H1 (cell line): ENCODE data around the gene MMP24OS. TPM values are rescaled to one million over a fixed set of nuclear protein-coding genes. Genes with fewer than 3 reads are reported as not detected.

Experiments used
- CTCF ChIA-PET: fragments of 300-600 bp; sonication (Branson Sonifier 250); formaldehyde crosslinking; loops from one replicate; lab custom pipeline; 2021; ENCODE audit not compliant: partially characterized antibody; lab: Charles Lee
- POLR2A ChIA-PET: fragments of 300-600 bp; sonication (Branson Sonifier 250); formaldehyde crosslinking; loops from one replicate; lab custom pipeline; 2021; ENCODE audit warnings: inconsistent platforms; ENCODE audit not compliant: partially characterized antibody; lab: Charles Lee
- DNase-seq, 2 experiments: peaks; one replicate each; pipeline versions ENCODE4 v3.0.0 to v3.0.0-alpha.2; 2010 to 2022; ENCODE audit warnings: low spot score in 2 of 2, low read depth in 1 of 2, mixed read lengths in 1 of 2
- FAIRE-seq: peaks from 2 replicates; lab custom pipeline; 2011; peaks lifted over from hg19 to GRCh38; lab: Jason Lieb, UNC
- H2AFZ ChIP-seq: 2 replicates; pipeline ENCODE4 v1.8.1; 2012; ENCODE audit warnings: low read length, inconsistent platforms
- H2AK5ac ChIP-seq: 2 replicates; pipeline ENCODE4 v1.6.1; 2013; ENCODE audit warnings: low read depth, low read length
- H2BK120ac ChIP-seq: replicated peaks from 2 replicates; pipeline ENCODE3; 2013; ENCODE audit warnings: low read depth, low read length, inconsistent platforms
- H2BK12ac ChIP-seq: 2 replicates; pipeline ENCODE4 v1.6.1; 2013; ENCODE audit warnings: low read depth, low read length
- H2BK15ac ChIP-seq: 2 replicates; pipeline ENCODE4 v1.6.1; 2013; ENCODE audit warnings: low read length
- H2BK20ac ChIP-seq: 2 replicates; pipeline ENCODE4 v1.6.1; 2013; ENCODE audit warnings: low read length
- H2BK5ac ChIP-seq: 2 replicates; pipeline ENCODE4 v1.6.1; 2013; ENCODE audit warnings: low read depth, low read length
- H3K14ac ChIP-seq: 2 replicates; pipeline ENCODE4 v1.6.1; 2013; ENCODE audit warnings: inconsistent platforms; ENCODE audit not compliant: insufficient read length
- H3K18ac ChIP-seq: 2 replicates; pipeline ENCODE4 v1.6.1; 2013; ENCODE audit warnings: low read length; ENCODE audit errors: extremely low read depth
- H3K23ac ChIP-seq: 2 replicates; pipeline ENCODE4 v1.6.1; 2013; ENCODE audit warnings: inconsistent platforms; ENCODE audit not compliant: insufficient read length
- H3K23me2 ChIP-seq: 2 replicates; pipeline ENCODE4 v1.6.1; 2013; ENCODE audit warnings: low read depth, low read length
- H3K27ac ChIP-seq: 2 replicates; pipeline ENCODE4 v1.6.1; 2011; ENCODE audit warnings: low read depth, low read length, inconsistent platforms
- H3K27me3 ChIP-seq, 4 experiments: replicated peaks in 1 of 4; 1 replicate in 1 of 4; 2 replicates in 3 of 4; pipeline versions ENCODE4 v1.6.1 to v1.8.1; 2011 to 2013; ENCODE audit warnings: low read length in 3 of 4, mild to moderate bottlenecking in 3 of 4, inconsistent platforms in 2 of 4, mixed read lengths in 2 of 4, moderate library complexity in 1 of 4; ENCODE audit not compliant: control insufficient read depth in 3 of 4, insufficient read depth in 3 of 4; ENCODE audit errors: extremely low read depth in 1 of 4
- H3K36me3 ChIP-seq, 4 experiments: 2 replicates each; pipeline versions ENCODE4 v1.6.1 to v1.8.1; 2011 to 2013; ENCODE audit warnings: mild to moderate bottlenecking in 4 of 4, low read length in 3 of 4, moderate library complexity in 2 of 4, control low read depth in 1 of 4, inconsistent platforms in 1 of 4; ENCODE audit not compliant: insufficient read depth in 4 of 4, control insufficient read depth in 2 of 4
- H3K4ac ChIP-seq: replicated peaks from 2 replicates; pipeline ENCODE3; 2013; ENCODE audit warnings: low read length, low read depth, mixed read lengths, inconsistent platforms; ENCODE audit not compliant: insufficient read length
- H3K4me1 ChIP-seq, 4 experiments: replicated peaks in 1 of 4; 1 replicate in 1 of 4; 2 replicates in 3 of 4; pipeline versions ENCODE4 v1.6.1 to v1.8.1; 2011 to 2013; ENCODE audit warnings: low read length in 3 of 4, inconsistent platforms in 2 of 4, mixed read lengths in 1 of 4; ENCODE audit not compliant: insufficient read depth in 4 of 4, control insufficient read depth in 3 of 4
- H3K4me2 ChIP-seq, 2 experiments: 2 replicates each; pipeline versions ENCODE4 v1.6.1 to v1.8.1; 2011 to 2013; ENCODE audit warnings: low read depth in 2 of 2, low read length in 2 of 2, control low read depth in 1 of 2, inconsistent platforms in 1 of 2, mild to moderate bottlenecking in 1 of 2; ENCODE audit not compliant: insufficient read depth in 1 of 2
- H3K4me3 ChIP-seq, 4 experiments: fragments of 200-600, 300-600 bp in 1 of 4; sonication (generic), shearing (Covaris generic), sonication (Bioruptor Twin) in 1 of 4; 2 replicates each; pipeline versions ENCODE4 v1.5.1 to v1.8.1; 2011 to 2016; ENCODE audit warnings: low read length in 4 of 4, low read depth in 3 of 4, control low read depth in 2 of 4, inconsistent platforms in 2 of 4, mild to moderate bottlenecking in 2 of 4, mixed read lengths in 1 of 4, moderate library complexity in 1 of 4; ENCODE audit not compliant: insufficient read depth in 2 of 4; ENCODE audit errors: extremely low read depth in 1 of 4
- H3K56ac ChIP-seq: replicated peaks from 2 replicates; pipeline ENCODE3; 2013; ENCODE audit warnings: low read depth, mild to moderate bottlenecking, mixed read lengths, low read length, inconsistent platforms; ENCODE audit not compliant: insufficient read length
- H3K79me1 ChIP-seq: 2 replicates; pipeline ENCODE4 v1.6.1; 2013; ENCODE audit warnings: low read depth, low read length, control low read depth
- H3K79me2 ChIP-seq, 2 experiments: 2 replicates each; pipeline versions ENCODE4 v1.6.1 to v1.8.1; 2012 to 2013; ENCODE audit warnings: low read length in 2 of 2, mild to moderate bottlenecking in 2 of 2, inconsistent platforms in 1 of 2; ENCODE audit not compliant: insufficient read depth in 2 of 2, control insufficient read depth in 1 of 2
- H3K9ac ChIP-seq, 4 experiments: replicated peaks in 1 of 4; 1 replicate in 1 of 4; 2 replicates in 3 of 4; pipeline versions ENCODE4 v1.6.1 to v1.8.1; 2011 to 2013; ENCODE audit warnings: low read depth in 3 of 4, low read length in 3 of 4, control low read depth in 2 of 4, mild to moderate bottlenecking in 2 of 4, moderate library complexity in 2 of 4, inconsistent platforms in 1 of 4; ENCODE audit errors: extremely low read depth in 1 of 4
- H3K9me3 ChIP-seq, 2 experiments: 2 replicates each; pipeline versions ENCODE4 v1.6.1 to v1.8.1; 2012 to 2013; ENCODE audit warnings: mild to moderate bottlenecking in 2 of 2, moderate library complexity in 2 of 2, control low read depth in 1 of 2, inconsistent platforms in 1 of 2, low read depth in 1 of 2, low read length in 1 of 2, mixed read lengths in 1 of 2; ENCODE audit not compliant: insufficient read depth in 2 of 2
- H4K20me1 ChIP-seq, 2 experiments: replicated peaks in 1 of 2; 2 replicates each; pipeline versions ENCODE3 to v1.8.1; 2011 to 2013; ENCODE audit warnings: inconsistent platforms in 2 of 2, low read length in 2 of 2, mild to moderate bottlenecking in 1 of 2; ENCODE audit not compliant: insufficient read depth in 2 of 2, control insufficient read depth in 1 of 2
- H4K5ac ChIP-seq: 2 replicates; pipeline ENCODE4 v1.6.1; 2013; ENCODE audit warnings: low read length, low read depth, mixed read lengths, inconsistent platforms; ENCODE audit not compliant: insufficient read length
- H4K8ac ChIP-seq: 2 replicates; pipeline ENCODE4 v1.8.0; 2013; ENCODE audit warnings: mild to moderate bottlenecking, moderate library complexity, low read length, inconsistent platforms; ENCODE audit not compliant: insufficient read depth; ENCODE audit errors: extremely low read depth
- H4K91ac ChIP-seq: replicated peaks from 2 replicates; pipeline ENCODE3; 2013; ENCODE audit warnings: low read length, mixed read lengths, inconsistent platforms; ENCODE audit not compliant: insufficient read length
- BCL11A ChIP-seq, 2 experiments: IDR thresholded peaks; one replicate each; pipeline ENCODE4 v1.6.1; 2011; ENCODE audit warnings: low read depth in 2 of 2, low read length in 2 of 2, mild to moderate bottlenecking in 2 of 2
- CBX5 ChIP-seq: fragments of 300-800, 300-1000 bp; sonication (generic); IDR thresholded peaks from 2 replicates; pipeline ENCODE4 v1.7.1; 2016; ENCODE audit warnings: antibody characterized with exemption, low read length, low read depth
- CTCF ChIP-seq, 3 experiments: IDR thresholded peaks; 1 replicate in 2 of 3; 2 replicates in 1 of 3; pipeline versions ENCODE4 v1.5.1 to v1.6.1; 2011; ENCODE audit warnings: low read length in 3 of 3, mild to moderate bottlenecking in 3 of 3, inconsistent platforms in 2 of 3, low read depth in 1 of 3, moderate library complexity in 1 of 3; ENCODE audit not compliant: insufficient read depth in 1 of 3; ENCODE audit errors: control extremely low read depth in 1 of 3
- JUN ChIP-seq: IDR thresholded peaks from 2 replicates; pipeline ENCODE4 v1.6.1; 2011; ENCODE audit warnings: low read depth, mild to moderate bottlenecking, improper control_type of control experiment, low read length
- RAD21 ChIP-seq, 2 experiments: IDR thresholded peaks in 1 of 2; conservative IDR thresholded peaks in 1 of 2; 2 replicates each; pipeline ENCODE4 v1.6.1; 2011; ENCODE audit warnings: low read depth in 2 of 2, low read length in 2 of 2, improper control_type of control experiment in 1 of 2, inconsistent platforms in 1 of 2, mild to moderate bottlenecking in 1 of 2, moderate library complexity in 1 of 2
- ZNF274 ChIP-seq: IDR thresholded peaks from 2 replicates; pipeline ENCODE4 v1.7.0; 2012; ENCODE audit warnings: low read length, borderline replicate concordance; ENCODE audit errors: extremely low read depth
- WGBS, 2 experiments: shearing (Covaris generic) in 1 of 2; methylation state at CpG; one replicate each; pipeline versions ENCODE4 v1.1.6 to v1.1.7; 2013 to 2015; ENCODE audit warnings: low lambda C conversion rate in 2 of 2, mixed read lengths in 2 of 2, inconsistent platforms in 1 of 2, low coverage in 1 of 2, missing lambda C conversion rate in 1 of 2; ENCODE audit not compliant: insufficient replicate concordance in 2 of 2, insufficient coverage in 1 of 2, insufficient read length in 1 of 2; ENCODE audit errors: extremely low coverage in 1 of 2, missing lambda C conversion rate in 1 of 2; 5-methylcytosine and 5-hydroxymethylcytosine counted together
- polyA plus RNA-seq, 7 experiments: library from polyadenylated mRNA; depleted of rRNA in 3 of 7; stranded (reverse) in 5 of 7; unstranded in 2 of 7; fragments of >200 nt in 5 of 7; fragments of 200-250 nt in 2 of 7; gene quantifications; 1 replicate in 5 of 7; 2 replicates in 1 of 7; 4 replicates in 1 of 7; pipeline versions ENCODE4 v1.2.1 to v1.2.3, GENCODE V29; 2011 to 2013; ENCODE audit warnings: missing spikeins in 2 of 7, mixed read lengths in 2 of 7
- total RNA-seq: library from RNA; stranded (reverse); fragmentation: NEBNext Ultra II Directional; extraction: Animal tissue kit (Norgen Biotek cat#: 25700); gene quantifications from 2 replicates; pipeline ENCODE4 v1.2.1, GENCODE V29; 2021

The MMP24OS gene
- total and polyA plus RNA-seq, 2 of the 8 experiments (the other 6 are each of a cell fraction or from before 2014, with no cell fraction given): 19.0 to 21.3 TPM

- H2BK20ac ChIP-seq: peak overlapping the region; percentile 7; the same call in 1 of the 2 replicates
- no peak overlapping the region for H2AFZ ChIP-seq
- no peaks in the 10 kb centered on the region for H3K9me3 ChIP-seq
- H4K8ac ChIP-seq: no peak overlapping the region
- H3K27ac ChIP-seq: no peak overlapping the region; the same call in 1 of the 2 replicates
- no peaks in the 10 kb centered on the region for H3K79me2 ChIP-seq
- no peak overlapping the region for H3K9ac ChIP-seq
- H3K14ac ChIP-seq: no peak overlapping the region
- H3K4me2 ChIP-seq: no peak overlapping the region
- peaks cover 10 to 38% (median 24%) of the 10 kb centered on the region in 4 experiments for H3K4me1 ChIP-seq
- H3K23me2 ChIP-seq: no peaks in the 10 kb centered on the region; the same call in 1 of the 2 replicates
- DNase-seq: no peak
- H4K5ac ChIP-seq: peak overlapping the region; percentile 37
- H3K79me1 ChIP-seq: no peaks in the 10 kb centered on the region
- no peak overlapping the region for H2BK120ac ChIP-seq
- H2AK5ac ChIP-seq: no peak overlapping the region
- peak overlapping the region; percentile 86; the same call in 1 of the 2 replicates for H2BK12ac ChIP-seq
- TF ChIP-seq CBX5: no peak
- TF ChIP-seq JUN: no peak
- peak; percentile 56 to 75 for TF ChIP-seq RAD21 (IDR thresholded peaks at IDR 0.05 in 1 of 2, conservative IDR thresholded peaks at IDR 0.05 in 1 of 2; ENCODE audit: low read depth in 2 of 2, low read length in 2 of 2)
- TF ChIP-seq BCL11A (IDR thresholded peaks at IDR 0.05; ENCODE audit: low read depth in 2 of 2, low read length in 2 of 2): no peak
- peak; percentile 36 to 54 (median 47); a peak in 3 of 4 replicates for TF ChIP-seq CTCF (IDR thresholded peaks at IDR 0.05; ENCODE audit: control extremely low read depth in 1 of 3, insufficient read depth in 1 of 3, low read depth in 1 of 3, low read length in 3 of 3)
- TF ChIP-seq ZNF274: no peak
- TF ChIP-seq, all 59 proteins: peak for 2
- FAIRE-seq: no peak
- Histone ChIP-seq H3K56ac (no peak overlapping the region), H3K4ac (no peak overlapping the region), H3K27me3 (no peaks in the 10 kb centered on the region), H3K23ac (no peak overlapping the region), H2BK5ac (peak overlapping the region; percentile 53; the same call in 1 of the 2 replicates), H4K20me1 (no peaks in the 10 kb centered on the region), H2BK15ac (0 out of 2 replicates have a peak overlapping the region, but pooled peaks have one; percentile 10), H4K91ac (peak overlapping the region; percentile 63), H3K36me3 (peaks cover 0 to 1% (median 0%) of the 10 kb centered on the region in 4 experiments; a peak in 1 of 8 replicates), H3K18ac (peak overlapping the region; percentile 9; the same call in 1 of the 2 replicates), H3K4me3 (no peak overlapping the region)
- 71% methylated on average over 1 of the region's 1 CpG; no CpG with 5 or more reads in 1 of the 2 experiments for WGBS, 2 experiments
- ChIA-PET POLR2A (interaction anchor here (0.5 to 7.2 kb wide), 11 partner anchors 10 to 195 kb away, joined by 3 to 98 read pairs (median 4); partner anchors contain the start of genes EDEM2, EIF6, MMP24 and MMP24OS), CTCF (interaction anchor here (0.7 to 11.5 kb wide), 18 partner anchors 11 to 286 kb away, joined by 3 to 135 read pairs (median 4); partner anchors contain the start of genes EDEM2 and MMP24)
Observed at GRCh38 chr20:35264755-35265154, 13.2 kb downstream of the MMP24OS start.
